Activated CD4-positive, CD25-positive, alpha-beta regulatory T cell treated with anti-CD3 and anti-CD28 coated beads, Interleukin-2, amount 50 U/mL, for 16 hours (primary cell): ENCODE measurements around the gene LRCH4.

Experiments used
- DNase-seq: peaks from one replicate; pipeline ENCODE4 v3.0.0-alpha.2; 2020; ENCODE audit warnings: low read depth, low spot score

Gene LRCH4, protein sequence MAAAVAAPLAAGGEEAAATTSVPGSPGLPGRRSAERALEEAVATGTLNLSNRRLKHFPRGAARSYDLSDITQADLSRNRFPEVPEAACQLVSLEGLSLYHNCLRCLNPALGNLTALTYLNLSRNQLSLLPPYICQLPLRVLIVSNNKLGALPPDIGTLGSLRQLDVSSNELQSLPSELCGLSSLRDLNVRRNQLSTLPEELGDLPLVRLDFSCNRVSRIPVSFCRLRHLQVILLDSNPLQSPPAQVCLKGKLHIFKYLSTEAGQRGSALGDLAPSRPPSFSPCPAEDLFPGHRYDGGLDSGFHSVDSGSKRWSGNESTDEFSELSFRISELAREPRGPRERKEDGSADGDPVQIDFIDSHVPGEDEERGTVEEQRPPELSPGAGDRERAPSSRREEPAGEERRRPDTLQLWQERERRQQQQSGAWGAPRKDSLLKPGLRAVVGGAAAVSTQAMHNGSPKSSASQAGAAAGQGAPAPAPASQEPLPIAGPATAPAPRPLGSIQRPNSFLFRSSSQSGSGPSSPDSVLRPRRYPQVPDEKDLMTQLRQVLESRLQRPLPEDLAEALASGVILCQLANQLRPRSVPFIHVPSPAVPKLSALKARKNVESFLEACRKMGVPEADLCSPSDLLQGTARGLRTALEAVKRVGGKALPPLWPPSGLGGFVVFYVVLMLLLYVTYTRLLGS

DNA sequence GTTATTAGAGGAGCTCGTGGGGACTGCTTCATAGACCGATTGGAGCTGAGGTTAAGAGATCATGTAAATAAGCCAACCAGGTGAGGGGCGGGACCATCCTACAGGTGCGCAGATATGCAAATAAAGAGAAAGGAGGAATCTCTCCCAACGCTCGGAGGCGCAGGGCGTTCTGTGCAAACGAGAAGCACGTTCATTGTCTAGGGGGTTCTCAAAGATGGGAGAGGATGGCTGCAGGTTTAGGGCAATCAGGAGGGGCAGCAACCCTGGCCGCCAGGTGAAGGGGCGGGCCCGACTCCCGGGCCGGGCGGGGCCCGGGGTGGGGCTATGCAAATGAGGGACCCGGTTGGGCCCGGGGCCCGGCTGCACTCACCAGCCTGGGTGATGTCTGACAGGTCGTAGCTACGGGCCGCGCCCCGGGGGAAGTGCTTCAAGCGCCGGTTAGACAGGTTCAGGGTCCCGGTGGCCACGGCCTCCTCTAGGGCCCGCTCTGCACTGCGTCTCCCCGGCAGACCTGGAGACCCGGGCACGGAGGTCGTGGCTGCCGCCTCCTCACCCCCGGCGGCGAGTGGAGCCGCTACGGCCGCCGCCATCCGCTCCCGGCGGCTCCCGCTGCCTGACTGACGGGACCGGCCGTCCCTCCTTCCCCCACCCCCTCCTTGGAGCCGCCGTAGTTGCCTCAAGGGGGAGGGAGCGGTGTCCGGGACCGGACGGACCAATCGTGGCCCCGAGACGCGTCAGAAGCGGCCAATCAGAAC is at the start of gene LRCH4:
LRCH4 (minus strand) TSS at position 619 of the 755 bp plus-strand sequence; CDS start at position 590, 29 bp downstream.
- DNase-seq = peak; percentile 24

GRCh38 chr7:100632951-100633717 is 47.2 kb upstream of the LRCH4 start:
- no peak for DNase-seq

- DNase-seq = no peak
Observed at GRCh38 chr7:100630066-100630465, 44.1 kb upstream of the LRCH4 start.

DNA sequence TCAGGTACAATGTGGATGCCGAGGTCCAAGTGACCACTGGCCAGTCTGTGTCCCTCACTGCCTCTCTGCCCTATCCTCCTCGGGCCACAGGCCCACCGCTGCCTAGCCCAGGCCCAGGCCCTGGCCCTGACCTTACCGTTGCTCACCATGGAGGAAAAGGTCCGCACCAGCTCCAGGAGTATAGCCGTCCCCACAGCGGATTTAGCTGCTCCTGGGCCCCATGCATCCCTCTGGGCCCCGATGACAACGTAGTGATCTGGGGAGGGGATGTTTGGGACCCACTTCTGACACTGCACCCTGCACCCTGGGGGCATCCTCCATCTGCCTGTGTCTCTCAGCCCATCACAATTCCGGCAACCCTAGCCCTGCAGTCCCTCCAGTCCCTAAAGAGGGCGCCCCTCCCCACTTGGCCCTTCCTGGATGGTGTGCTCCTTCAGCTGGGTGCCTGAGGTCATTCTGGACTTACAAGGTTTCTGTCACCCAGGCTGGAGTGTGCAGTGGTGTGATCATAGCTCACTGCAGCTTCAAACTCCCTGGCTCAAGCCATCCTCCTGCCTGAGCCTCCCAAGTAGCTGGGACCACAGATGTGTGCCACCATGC is 43.3 kb upstream of the LRCH4 start:
- no peak for DNase-seq

GRCh38 chr7:100627238-100627549 is 41.3 kb upstream of the LRCH4 start:
- DNase-seq = no peak

DNA sequence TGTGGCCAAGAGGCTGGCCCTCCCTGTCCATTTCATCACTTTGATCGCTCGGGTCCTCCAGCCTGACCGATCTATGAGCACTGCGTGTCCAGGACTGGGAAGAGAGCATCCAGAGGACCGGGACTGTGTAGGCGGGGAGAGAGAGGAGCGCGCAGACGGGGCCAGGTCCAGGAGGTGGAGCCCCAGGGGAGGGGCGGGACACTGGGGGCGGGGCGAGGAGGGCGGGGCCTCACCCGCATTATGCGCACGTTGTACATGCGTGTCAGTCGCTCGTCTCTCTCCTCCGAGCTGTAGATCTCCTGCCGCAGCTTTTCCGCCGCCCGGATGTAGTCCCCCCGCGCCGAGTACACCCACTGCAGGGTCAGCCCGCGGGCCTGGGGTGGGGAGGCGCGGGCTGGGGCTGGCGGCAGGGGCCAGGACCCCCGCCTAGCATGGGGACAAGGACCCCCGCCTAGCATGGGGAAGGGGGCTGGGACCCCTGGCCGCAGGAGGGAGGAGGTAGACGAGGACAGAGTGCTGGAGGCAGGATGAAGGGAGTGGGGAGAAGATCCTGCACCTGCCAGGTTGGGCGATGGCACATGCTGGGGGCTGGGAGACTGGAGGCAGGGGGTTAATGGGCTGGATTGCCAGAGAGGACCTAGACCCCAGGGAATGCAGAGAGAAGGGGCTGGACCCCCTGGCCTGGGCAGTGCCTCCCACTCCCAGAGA is 40.8 kb upstream of the LRCH4 start:
- peak; percentile 61 for DNase-seq

- DNase-seq = no peak
Observed at GRCh38 chr7:100626055-100626454, 40.1 kb upstream of the LRCH4 start.

DNA sequence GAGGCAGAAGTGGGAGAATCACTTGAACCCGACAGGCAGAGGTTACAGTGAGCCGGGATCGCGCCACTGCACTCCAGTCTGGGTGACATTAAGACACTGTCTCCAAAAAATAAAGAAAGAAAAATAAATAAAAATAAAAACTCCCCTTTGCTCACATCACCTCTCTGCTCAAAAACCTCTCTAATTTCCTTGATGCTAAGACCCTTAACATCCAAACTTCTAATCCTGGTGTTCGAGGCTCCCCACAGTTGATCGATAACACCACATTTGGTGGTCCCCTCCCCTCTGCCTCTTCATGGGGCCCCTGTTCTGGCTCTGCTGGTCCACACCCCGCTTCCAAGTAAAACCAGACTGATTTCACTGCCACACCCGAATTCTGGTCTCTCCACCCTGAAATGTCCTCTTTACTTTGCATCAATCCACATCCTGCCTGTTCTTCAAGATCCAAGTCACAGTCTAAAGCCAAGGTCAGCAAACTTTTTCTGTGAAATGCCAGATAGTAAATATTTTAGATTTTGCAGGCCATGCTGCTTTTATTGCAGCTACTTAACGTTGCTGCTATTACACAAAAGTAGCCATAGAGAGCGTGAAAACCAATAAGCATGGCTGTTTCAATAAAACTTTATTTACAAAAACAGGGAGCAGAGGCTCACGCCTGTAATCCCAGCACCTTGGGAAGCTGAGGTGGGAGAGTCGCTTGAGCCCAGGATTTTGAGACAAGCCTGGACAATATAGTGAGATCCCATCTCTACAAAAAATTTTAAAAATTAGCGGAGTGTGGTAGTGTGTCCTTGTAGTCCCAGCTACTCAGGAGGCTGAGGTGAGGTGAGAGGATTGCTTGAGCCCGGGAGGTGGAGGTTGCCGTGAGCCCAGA is 38.3 kb upstream of the LRCH4 start:
- no peak for DNase-seq

GRCh38 chr7:100621554-100621953 is 35.6 kb upstream of the LRCH4 start:
- no peak for DNase-seq

DNA sequence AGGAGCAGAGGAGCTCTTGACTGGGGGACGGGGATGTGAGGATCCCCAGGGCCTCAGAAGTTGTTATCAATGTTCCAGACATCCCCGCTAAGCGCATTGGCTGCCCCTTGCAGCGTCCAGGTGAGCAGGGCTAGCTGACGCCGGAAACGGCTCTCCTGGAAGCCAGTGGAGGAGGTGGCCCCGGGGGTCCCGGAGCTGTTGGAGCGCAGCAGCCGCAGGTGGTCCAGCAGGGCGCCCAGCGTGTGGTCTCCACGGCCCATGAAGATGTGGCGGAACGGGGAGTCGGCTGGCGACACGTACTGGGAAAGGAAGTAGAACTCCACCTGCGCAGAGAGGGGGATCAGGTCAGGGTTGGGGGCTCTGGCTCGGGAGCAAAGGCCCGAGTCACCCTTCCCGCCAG is 34.9 kb upstream of the LRCH4 start:
- DNase-seq = no peak

DNA sequence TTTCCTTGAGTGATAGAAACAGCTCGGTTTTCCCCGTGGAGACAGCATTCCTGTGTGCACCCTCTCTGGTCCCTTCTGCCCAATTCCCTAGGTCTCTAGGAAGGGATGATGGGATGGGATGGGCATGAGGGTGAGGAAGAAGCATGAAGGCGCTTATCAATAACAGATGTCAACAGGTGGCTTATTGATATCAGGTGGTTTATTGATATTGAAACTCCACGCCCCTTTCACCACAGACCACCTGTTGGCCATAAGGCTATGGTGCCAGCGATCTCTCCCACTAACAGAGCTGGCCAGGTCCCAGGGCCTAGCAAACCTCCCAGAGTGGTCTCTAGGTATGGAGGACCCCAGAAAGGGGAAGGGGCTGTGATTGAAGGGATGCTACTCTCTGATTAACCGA is 34.3 kb upstream of the LRCH4 start:
- no peak for DNase-seq

DNA sequence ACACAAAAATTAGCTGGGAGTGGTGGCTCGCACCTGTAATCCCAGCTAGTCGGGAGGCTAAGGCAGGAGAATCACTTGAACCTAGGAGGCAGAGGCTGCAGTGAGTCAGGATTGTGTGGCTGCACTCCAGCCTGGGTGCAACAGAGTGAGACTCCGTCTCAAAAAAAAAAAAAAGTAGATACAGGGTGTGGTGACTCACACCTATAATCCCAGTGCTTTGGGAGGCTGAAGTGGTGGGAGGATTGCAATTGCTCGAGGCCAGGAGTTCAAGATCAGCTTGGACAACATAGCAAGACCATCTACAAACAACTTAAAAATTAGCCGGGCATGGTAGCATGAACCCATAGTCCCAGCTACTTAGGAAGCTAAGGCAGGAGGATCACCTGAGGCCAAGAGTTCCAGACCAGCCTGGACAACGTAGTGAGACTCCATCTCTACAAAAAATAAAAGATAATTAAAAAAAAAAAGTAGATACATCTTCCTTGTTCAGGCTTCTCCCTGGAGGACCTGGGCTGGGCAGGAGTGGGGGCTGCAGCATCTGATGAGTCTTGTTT is 28.5 kb upstream of the LRCH4 start:
- DNase-seq = no peak

DNA sequence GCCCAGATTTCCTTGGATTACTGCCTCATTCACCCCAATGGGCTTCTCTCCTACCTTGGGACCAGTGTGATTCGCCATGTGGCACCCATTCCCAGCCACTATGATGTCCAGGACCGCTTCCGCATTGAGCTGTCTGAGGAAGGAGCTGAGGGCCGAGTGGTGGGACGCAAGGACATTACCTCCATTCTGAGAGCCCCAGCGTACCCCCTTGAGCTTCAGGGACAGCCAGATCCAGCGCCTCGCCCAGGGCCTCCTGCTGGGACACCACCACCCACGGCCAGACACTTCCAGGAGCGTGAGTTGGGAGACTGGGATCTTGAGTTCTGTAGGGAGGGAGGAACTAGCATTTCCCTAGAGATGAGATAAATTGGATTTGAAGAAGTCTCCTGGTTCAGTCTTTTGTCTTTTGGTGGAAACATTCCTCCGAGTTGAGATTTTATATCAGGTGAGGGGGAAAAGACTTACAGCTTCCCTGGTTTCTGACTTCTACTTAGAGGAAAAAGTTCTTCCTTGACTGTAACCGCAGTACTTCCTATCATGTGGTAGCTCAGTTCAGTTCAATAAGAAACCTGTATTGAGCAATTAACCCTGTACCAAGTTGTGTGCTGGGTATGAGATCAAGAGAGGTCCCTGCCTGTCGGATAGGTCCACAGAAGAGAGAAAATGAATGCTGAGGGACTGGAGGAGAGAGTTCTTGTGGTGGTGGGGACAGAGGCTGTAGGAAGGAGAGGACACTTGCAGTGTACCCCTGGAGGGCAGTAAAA is 27.7 kb upstream of the LRCH4 start:
- DNase-seq = no peak

GRCh38 chr7:100612730-100613390 is 26.9 kb upstream of the LRCH4 start:
- no peak for DNase-seq

DNA sequence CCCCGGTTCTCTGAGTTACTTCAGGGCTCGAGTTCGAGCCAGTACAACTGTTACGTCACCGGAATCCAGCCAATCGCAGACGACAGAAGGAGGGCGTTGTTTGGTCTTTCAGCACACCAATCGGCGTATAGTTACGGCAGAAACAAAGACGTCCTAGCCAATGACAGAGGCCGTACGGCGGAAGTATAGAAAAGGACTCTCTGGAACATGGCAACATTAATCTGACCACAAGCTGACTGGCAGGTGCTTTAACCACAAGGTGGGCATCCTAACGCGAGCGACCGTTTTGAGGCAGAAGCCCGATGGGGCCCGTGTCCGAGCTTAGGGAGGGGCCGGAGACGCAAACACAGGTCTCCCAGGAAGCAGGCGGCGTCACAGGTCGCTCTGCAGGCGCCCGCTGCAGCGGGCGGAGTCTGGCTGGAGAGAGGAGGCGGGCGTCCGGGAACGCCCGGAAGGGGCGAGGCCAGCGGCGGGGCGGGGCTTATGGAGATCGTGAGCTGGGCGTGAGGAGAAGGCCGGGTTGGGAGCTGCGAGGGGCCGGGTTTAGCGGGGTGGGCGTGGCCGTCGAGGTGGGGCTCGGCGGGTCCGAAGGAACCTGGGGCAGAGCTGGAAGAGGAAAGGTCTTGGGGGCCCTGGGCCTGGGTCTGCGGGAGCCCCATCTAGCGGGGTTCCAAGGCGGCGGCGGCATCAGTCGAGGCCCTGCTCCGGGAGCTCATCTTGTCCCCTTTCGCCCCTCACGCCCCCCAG is 26.2 kb upstream of the LRCH4 start, which contains the start of gene MOSPD3:
MOSPD3 (plus strand) TSS at position 558 of the 747 bp plus-strand sequence. CDS start 252 bp downstream, outside the sequence.
- DNase-seq = peak; percentile 94

- no peak for DNase-seq
Observed at GRCh38 chr7:100609958-100610357, 24.0 kb upstream of the LRCH4 start.

- no peak for DNase-seq
Observed at GRCh38 chr7:100607111-100607510, 21.2 kb upstream of the LRCH4 start.
